BLaER1 (cell line): ENCODE data around the gene TUBGCP4.

ENCODE experiments used
- H3K27ac ChIP-seq: shearing (Covaris generic); formaldehyde crosslinking; 2 replicates; pipeline ENCODE4 v1.8.1; 2022
- H3K27me3 ChIP-seq: shearing (Covaris generic); formaldehyde crosslinking; 2 replicates; pipeline ENCODE4 v1.8.1; 2022
- H3K36me3 ChIP-seq: shearing (Covaris generic); formaldehyde crosslinking; 2 replicates; pipeline ENCODE4 v1.8.1; 2022
- H3K4me1 ChIP-seq: shearing (Covaris generic); formaldehyde crosslinking; 2 replicates; pipeline ENCODE4 v1.8.1; 2022
- H3K4me2 ChIP-seq: shearing (Covaris generic); formaldehyde crosslinking; 2 replicates; pipeline ENCODE4 v1.8.1; 2022
- H3K4me3 ChIP-seq: shearing (Covaris generic); formaldehyde crosslinking; 2 replicates; pipeline ENCODE4 v1.8.1; 2022
- H3K9ac ChIP-seq: shearing (Covaris generic); formaldehyde crosslinking; 2 replicates; pipeline ENCODE4 v1.8.1; 2022
- H3K9me3 ChIP-seq: shearing (Covaris generic); formaldehyde crosslinking; 2 replicates; pipeline ENCODE4 v1.8.1; 2022
- H4K20me1 ChIP-seq: shearing (Covaris generic); formaldehyde crosslinking; 2 replicates; pipeline ENCODE4 v1.8.1; 2022
- Cebpa-rat ChIP-seq: shearing (Covaris generic); IDR thresholded peaks from 2 replicates; pipeline ENCODE4 v1.8.1; 2022

Gene TUBGCP4

GRCh38 chr15:43423793-43424192 lies 52.9 kb downstream of the TUBGCP4 start:
- Histone ChIP-seq H3K4me2 (no peak overlapping the region), H3K4me3 (no peak overlapping the region), H4K20me1 (peaks cover 15% of the 10 kb centered on the region), H3K27me3 (no peaks in the 10 kb centered on the region), H3K36me3 (peaks cover 95% of the 10 kb centered on the region), H3K9ac (no peak overlapping the region), H3K27ac (no peak overlapping the region), H3K9me3 (no peaks in the 10 kb centered on the region), H3K4me1 (peaks cover 19% of the 10 kb centered on the region)
- TF ChIP-seq Cebpa-rat = no peak

- Histone ChIP-seq H3K36me3 (peaks cover 78% of the 10 kb centered on the region), H3K9ac (no peak overlapping the region), H3K27ac (no peak overlapping the region), H4K20me1 (no peaks in the 10 kb centered on the region), H3K4me1 (peaks cover 4% of the 10 kb centered on the region; the same call in 1 of the 2 replicates), H3K9me3 (no peaks in the 10 kb centered on the region), H3K4me2 (no peak overlapping the region), H3K4me3 (no peak overlapping the region), H3K27me3 (no peaks in the 10 kb centered on the region)
- no peak for TF ChIP-seq Cebpa-rat
Measured at GRCh38 chr15:43429687-43430086, 58.8 kb downstream of the TUBGCP4 start.

- Histone ChIP-seq H4K20me1 (no peaks in the 10 kb centered on the region), H3K27me3 (no peaks in the 10 kb centered on the region), H3K9me3 (no peaks in the 10 kb centered on the region), H3K9ac (no peak overlapping the region), H3K4me3 (no peak overlapping the region), H3K4me2 (no peak overlapping the region), H3K27ac (no peak overlapping the region), H3K36me3 (peaks cover 76% of the 10 kb centered on the region), H3K4me1 (peaks cover 7% of the 10 kb centered on the region; the same call in 1 of the 2 replicates)
- no peak for TF ChIP-seq Cebpa-rat
Measured at GRCh38 chr15:43433165-43433564, 62.3 kb downstream of the TUBGCP4 start.

GRCh38 chr15:43433661-43434303 lies 62.9 kb downstream of the TUBGCP4 start:
- H3K4me1 ChIP-seq = peaks cover 7% of the 10 kb centered on the region; the same call in 1 of the 2 replicates
- peaks cover 78% of the 10 kb centered on the region for H3K36me3 ChIP-seq
- H3K4me2 ChIP-seq = no peak overlapping the region

GRCh38 chr15:43434446-43434845 lies 63.5 kb downstream of the TUBGCP4 start:
- H3K4me3 ChIP-seq = no peak overlapping the region
- H3K36me3 ChIP-seq = peaks cover 83% of the 10 kb centered on the region
- no peak overlapping the region for H3K4me2 ChIP-seq
- no peak for TF ChIP-seq Cebpa-rat
- no peak overlapping the region for H3K9ac ChIP-seq
- no peak overlapping the region for H3K27ac ChIP-seq
- peaks cover 7% of the 10 kb centered on the region; the same call in 1 of the 2 replicates for H3K4me1 ChIP-seq
- H4K20me1 ChIP-seq = no peaks in the 10 kb centered on the region
- no peaks in the 10 kb centered on the region for H3K27me3 ChIP-seq
- no peaks in the 10 kb centered on the region for H3K9me3 ChIP-seq

More at GRCh38 chr15:43433661-43434303, 62.9 kb downstream of the TUBGCP4 start:
- no peak overlapping the region for H3K27ac ChIP-seq
- no peaks in the 10 kb centered on the region for H3K27me3 ChIP-seq
- no peak overlapping the region for H3K4me3 ChIP-seq
- no peak for TF ChIP-seq Cebpa-rat
- H3K9me3 ChIP-seq = no peaks in the 10 kb centered on the region
- H3K9ac ChIP-seq = no peak overlapping the region
- no peaks in the 10 kb centered on the region for H4K20me1 ChIP-seq

- Histone ChIP-seq H4K20me1 (no peaks in the 10 kb centered on the region), H3K27ac (no peak overlapping the region), H3K4me1 (peaks cover 7% of the 10 kb centered on the region; the same call in 1 of the 2 replicates), H3K9me3 (no peaks in the 10 kb centered on the region), H3K27me3 (no peaks in the 10 kb centered on the region), H3K36me3 (peaks cover 84% of the 10 kb centered on the region), H3K9ac (no peak overlapping the region), H3K4me3 (no peak overlapping the region), H3K4me2 (no peak overlapping the region)
- TF ChIP-seq Cebpa-rat = no peak
Measured at GRCh38 chr15:43436395-43436794, 65.5 kb downstream of the TUBGCP4 start.

- Histone ChIP-seq H3K4me1 (peaks cover 7% of the 10 kb centered on the region; the same call in 1 of the 2 replicates), H3K27ac (no peak overlapping the region), H4K20me1 (no peaks in the 10 kb centered on the region), H3K9me3 (no peaks in the 10 kb centered on the region), H3K27me3 (no peaks in the 10 kb centered on the region), H3K4me2 (no peak overlapping the region), H3K36me3 (peaks cover 76% of the 10 kb centered on the region), H3K9ac (no peak overlapping the region), H3K4me3 (no peak overlapping the region)
- no peak for TF ChIP-seq Cebpa-rat
Measured at GRCh38 chr15:43439268-43439667, 68.4 kb downstream of the TUBGCP4 start.

GRCh38 chr15:43440721-43441281 lies 69.9 kb downstream of the TUBGCP4 start:
- Histone ChIP-seq H3K27ac (no peak overlapping the region), H3K36me3 (peaks cover 77% of the 10 kb centered on the region), H3K4me2 (no peak overlapping the region), H3K4me1 (no peaks in the 10 kb centered on the region), H3K9ac (no peak overlapping the region), H3K27me3 (no peaks in the 10 kb centered on the region), H4K20me1 (0 out of 2 replicates have a peak, but pooled peaks cover 3% of the 10 kb centered on the region), H3K9me3 (no peaks in the 10 kb centered on the region), H3K4me3 (no peak overlapping the region)
- TF ChIP-seq Cebpa-rat = no peak

- no peaks in the 10 kb centered on the region for H3K9me3 ChIP-seq
- no peak overlapping the region for H3K4me3 ChIP-seq
- no peak for TF ChIP-seq Cebpa-rat
- H3K4me2 ChIP-seq = no peak overlapping the region
- H3K27me3 ChIP-seq = no peaks in the 10 kb centered on the region
- peaks cover 8% of the 10 kb centered on the region for H4K20me1 ChIP-seq
- H3K36me3 ChIP-seq = peaks cover 75% of the 10 kb centered on the region
- no peak overlapping the region for H3K27ac ChIP-seq
- H3K4me1 ChIP-seq = no peaks in the 10 kb centered on the region
- H3K9ac ChIP-seq = no peak overlapping the region
Measured at GRCh38 chr15:43441316-43441715, 70.4 kb downstream of the TUBGCP4 start.

- Histone ChIP-seq H3K4me3 (no peak overlapping the region), H3K4me1 (no peaks in the 10 kb centered on the region)
Measured at GRCh38 chr15:43446344-43446743, 75.4 kb downstream of the TUBGCP4 start.

More at GRCh38 chr15:43446344-43446743, 75.4 kb downstream of the TUBGCP4 start:
- Histone ChIP-seq H3K9ac (no peak overlapping the region), H3K27me3 (no peaks in the 10 kb centered on the region), H4K20me1 (peaks cover 39% of the 10 kb centered on the region), H3K27ac (no peak overlapping the region), H3K4me2 (no peak overlapping the region), H3K36me3 (peaks cover 54% of the 10 kb centered on the region), H3K9me3 (no peaks in the 10 kb centered on the region)
- TF ChIP-seq Cebpa-rat = no peak
